ENCODE data around the gene KRT10.
A peak's percentile ranks its signal among the peaks of the same experiment; 100 is the strongest.
"Not testable (repeated sequence)": the region's sequence is repeated elsewhere in the genome, so short reads cannot be mapped to it uniquely, and the experiment has no call there.

KRT10 gene

DNA sequence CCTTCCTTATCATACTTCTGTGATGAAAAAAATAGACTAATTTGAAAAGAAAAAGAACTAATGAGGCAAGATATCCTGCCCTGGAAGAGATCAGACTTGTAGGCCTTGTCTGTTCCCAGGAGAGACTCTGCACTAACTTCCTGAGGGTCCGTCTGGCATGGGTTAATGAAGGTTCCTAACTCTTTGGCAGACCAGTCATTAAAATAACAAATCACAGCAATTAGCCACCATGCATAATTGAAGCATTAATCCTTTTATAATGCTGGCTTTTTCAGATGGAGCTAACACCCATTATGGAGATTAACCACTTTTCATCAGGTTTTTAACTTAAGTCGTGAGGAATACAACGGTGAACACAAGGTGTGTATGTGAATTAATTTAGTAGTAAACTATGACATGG lies 10.4 kb upstream of the KRT10 start:
- DNase-seq, result no peak

DNA sequence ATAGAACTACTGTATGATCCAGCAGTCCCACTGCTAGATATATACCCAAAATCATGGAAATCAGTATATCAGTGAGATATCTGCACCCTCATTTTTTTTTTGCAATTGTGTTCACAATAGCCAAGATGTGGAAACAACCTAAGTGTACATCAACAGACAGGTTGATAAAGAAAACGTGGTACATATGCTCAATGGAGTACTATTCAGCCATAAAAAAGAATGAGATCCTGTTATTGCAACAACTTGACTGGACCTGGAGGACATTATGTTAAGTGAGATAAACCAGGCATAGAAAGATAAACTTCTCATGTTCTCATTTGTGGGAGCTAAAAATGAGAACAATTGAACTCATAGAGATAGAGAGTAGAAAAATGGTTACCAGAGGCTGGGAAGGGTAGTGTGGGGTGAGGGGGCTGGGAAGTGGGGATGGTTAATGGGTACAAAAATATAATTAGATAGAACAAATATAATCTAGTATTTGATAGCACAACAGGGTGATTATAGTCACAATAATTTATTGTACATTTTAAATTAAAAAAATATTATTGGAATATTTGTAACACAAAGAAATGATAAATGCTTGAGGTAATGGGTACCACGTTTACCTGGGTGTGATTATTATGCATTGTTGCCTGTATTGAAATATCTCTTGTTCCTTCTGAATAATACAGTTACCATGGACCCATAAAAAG lies 7.8 kb upstream of the KRT10 start:
- DNase-seq, result no peak

DNA sequence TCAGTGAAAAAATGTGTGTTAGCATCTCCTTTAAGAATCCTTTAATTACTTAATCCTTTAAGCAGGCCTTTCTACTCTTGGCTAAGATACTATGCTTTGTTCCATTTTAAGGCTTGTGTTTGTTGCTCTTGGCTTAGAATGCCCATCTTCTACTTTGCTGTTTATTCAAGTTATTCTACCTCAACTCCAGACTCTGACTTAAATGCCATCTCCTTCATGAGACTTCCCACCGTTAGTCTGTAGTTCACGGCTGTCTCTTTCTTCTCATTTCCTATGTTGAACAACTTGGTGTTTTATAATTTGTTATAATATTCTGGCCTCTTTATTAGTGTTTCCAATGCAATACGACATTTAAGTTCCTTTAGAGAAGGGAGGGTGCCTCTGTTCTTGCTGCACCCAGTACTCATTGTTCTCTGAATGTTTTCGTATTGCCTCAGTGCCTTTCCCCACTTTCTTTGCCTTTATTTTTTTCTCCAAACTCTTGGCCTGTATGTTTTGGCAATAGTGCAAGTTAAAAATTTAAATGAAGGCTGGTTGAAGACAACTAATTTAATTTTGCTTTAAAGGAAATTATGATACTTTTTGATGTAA lies 6.1 kb upstream of the KRT10 start:
- DNase-seq, result no peak

DNA sequence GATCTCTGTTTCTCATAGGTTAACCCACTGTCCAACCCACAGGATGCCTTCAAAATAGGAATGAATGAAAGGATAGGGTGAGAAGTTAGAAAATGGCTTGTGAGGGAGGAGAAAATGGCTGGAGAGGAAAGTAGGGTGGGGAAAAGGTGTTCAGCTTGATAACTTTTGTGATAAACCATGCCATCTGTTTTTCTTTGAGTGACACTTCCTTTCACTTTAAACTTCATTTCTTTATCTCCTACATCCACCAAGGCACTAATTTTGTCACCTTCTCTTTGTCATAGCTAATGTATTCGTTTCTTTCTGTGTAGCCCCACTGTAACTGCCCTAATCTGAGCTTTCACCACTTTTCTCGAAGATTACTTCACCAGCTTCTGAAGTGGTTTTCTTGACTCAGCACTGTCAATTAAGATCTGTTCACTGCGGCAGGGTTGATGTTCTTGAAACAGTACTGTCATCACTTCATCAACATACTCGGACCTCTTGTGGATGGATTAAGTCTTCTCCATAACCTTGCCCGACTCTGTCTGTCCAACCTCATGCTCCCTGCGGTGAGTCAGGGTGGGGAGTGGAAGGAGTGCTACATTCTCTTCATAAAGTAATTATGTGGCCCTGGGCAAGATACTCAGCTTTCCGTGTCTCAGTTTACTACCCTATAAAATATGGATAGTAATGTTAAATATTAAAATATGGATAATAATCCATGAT lies 5.5 kb upstream of the KRT10 start:
- DNase-seq, result peak; percentile 9

DNA sequence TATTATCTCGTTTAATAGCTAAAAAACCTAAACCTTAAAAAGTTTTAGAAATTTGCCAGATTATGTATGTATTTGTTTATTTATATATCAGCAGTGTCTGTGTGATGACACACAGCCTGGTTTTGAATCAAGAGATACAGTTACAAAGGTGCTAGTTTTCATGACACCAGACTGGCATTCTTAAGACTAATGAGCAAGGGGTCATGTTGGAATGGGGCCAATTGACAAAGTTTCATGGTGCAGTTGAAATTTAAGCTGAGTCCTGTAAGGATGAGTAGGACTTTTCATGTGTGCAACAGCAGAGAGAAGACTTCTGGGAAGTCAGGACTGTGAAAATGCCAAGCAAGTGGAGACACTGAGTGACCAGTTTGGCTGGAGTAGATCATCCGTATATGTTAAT lies 3.2 kb upstream of the KRT10 start:
- DNase-seq, result no peak

DNA sequence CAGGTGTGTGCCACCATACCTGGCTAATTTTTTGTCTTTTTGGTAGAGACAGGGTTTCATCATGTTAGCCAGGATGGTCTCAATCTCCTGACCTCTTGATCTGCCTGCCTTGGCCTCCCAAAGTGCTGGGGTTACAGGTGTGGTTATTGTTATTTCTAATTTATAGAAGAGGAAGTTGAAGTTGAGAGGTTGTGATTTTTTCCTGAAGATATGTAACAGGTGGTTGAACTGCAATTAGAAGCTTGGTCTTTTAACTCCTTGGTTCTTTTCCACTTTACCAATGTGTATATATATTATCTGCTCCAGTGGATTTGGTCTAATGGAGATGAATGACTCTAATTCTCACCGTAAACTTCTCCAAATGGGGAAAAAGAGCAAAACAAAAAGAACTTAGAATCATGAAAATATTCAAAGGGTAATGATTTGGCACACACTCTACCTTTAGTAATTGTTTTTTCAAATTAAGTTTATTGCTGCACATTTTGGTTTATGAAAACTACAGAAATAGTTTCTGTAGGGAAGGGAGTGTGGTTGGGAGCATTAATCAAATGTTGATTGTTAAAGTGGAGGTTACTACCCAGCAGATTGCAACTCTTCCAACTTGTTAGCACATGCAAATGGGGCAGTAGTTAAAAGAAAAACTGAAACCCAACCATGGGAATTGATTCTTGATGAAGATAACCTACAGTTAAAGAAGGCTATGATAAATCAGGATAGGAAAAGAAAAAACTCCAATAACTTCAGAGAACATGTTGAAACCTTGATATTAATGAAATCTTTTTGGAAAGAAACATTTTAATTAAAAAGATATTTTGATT lies 1.8 kb upstream of the KRT10 start:
- DNase-seq, result no peak

DNA sequence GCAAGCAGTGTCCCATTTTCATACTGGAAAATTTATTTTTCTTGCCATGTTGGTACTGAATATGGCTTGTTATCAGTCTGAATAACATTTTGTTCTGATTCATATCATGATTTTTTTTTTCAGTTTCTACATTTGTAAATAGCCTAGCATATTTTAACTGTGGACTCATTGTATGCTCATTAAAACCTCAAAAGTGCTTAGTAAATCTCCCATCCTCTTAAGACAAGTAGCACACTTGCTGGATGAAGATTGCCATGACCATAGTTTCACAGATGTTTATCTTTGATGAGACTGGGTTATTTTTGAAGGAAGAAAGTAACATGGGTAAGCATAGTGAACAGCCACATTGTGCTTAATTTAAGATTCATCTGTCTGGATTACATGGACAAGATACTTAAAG lies 878 bp downstream of the KRT10 start:
- DNase-seq, result no peak

DNA sequence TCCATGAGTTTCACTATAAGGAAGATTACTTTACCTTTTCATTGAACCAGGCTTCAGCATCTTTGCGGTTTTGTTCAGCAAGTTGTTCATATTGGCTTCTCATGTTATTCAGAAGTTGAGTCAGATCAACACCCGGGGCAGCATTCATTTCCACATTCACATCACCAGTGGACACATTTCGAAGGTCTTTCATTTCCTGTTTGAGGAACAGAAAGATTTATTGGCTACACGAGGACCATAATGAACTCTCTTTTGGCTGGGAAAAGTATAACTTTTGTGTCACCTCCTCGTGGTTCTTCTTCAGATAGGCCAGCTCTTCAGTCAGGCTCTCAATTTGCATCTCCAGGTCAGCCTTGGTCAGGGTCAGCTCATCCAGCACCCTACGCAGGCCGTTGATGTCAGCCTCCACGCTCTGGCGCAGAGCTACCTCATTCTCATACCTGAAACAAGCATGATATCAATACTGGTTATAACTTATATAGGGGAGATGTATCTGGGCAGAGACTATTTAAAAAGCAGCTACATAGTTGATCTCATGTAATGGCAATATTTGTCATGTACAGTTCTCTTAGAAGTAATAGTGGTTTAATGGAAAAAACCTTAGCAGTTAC lies 2.1 kb downstream of the KRT10 start:
- peak; percentile 9 for DNase-seq

DNA sequence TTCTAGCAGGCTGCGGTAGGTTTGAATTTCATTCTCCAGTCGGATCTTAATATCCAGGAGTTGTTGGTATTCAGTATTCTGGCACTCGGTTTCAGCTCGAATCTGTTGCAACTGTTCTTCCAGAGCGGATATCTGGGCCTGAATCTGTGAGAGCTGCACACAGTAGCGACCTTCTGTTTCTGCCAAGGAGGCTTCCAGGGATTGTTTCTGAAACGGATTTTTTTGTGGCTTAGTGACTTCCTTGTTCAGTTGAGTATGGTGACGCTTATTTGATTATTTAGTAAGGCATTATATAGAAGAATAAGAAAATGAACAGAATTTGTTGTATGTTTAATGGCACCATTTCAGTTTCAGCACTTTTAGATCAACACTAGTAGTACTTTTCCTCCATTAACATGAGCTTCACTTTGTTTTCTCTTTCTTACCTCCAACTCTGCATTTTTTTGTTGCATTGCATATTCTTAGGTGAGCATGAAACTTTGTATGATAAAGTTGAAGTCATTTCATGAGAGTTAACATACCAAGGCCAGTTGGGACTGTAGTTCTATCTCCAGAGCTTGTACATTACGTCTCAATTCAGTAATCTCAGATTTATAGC lies 2.8 kb downstream of the KRT10 start:
- no peak for DNase-seq

DNA sequence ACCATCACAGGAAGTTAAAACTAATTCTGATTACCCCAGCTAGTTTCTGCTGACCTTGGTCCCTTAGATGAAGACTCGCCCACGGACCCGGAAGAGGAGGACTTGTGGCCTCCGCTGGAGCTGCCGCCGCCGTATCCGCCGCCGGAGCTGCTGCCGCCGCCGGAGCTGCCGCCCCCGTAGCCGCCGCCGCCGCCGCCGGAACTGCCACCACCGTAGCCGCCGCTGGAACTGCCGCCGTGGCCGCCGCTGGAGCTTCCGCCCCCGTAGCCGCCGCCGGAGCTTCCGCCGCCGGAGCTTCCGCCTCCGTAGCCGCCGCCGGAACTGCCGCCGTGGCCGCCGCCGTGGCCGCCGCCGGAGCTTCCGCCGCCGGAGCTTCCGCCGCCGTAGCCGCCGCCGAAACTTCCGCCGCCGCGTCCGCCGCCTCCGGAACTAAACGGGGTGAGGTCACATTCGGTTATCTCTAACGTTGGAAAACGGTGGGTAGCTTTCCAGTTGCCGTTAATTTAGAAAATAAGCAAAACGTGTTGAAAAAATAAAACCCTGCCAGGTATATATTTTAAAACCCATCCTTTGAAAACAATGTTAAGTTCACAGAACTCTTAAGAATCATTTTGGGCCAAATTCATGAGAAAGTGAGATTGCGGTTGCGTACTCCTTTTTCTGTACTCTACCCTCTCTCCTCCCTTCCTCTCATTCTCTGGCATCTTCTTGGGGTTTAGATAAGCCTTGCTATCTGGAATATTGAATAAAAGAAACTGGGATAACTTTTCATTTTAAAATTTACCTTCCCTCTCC lies 3.5 kb downstream of the KRT10 start:
- DNase-seq, result peak; percentile 85

DNA sequence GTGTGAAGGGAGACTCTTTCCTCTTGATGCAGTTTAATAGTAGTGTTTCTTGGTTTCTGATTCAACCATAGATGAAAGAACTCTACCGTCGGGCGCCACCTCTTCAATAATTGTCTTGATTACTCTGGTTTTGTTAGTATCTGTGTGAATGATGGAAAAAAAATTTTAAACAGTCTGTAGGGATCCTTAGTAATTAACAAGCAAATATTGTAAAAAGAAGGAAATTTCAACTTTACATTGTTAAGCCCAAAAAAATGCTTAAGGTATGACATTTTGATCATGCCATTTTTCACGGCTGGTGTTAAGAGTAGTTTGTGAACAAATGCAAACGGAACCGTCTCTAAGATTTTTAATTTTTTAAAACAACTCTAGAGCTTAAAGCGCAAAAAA lies 4.1 kb downstream of the KRT10 start:
- no peak for DNase-seq

DNA sequence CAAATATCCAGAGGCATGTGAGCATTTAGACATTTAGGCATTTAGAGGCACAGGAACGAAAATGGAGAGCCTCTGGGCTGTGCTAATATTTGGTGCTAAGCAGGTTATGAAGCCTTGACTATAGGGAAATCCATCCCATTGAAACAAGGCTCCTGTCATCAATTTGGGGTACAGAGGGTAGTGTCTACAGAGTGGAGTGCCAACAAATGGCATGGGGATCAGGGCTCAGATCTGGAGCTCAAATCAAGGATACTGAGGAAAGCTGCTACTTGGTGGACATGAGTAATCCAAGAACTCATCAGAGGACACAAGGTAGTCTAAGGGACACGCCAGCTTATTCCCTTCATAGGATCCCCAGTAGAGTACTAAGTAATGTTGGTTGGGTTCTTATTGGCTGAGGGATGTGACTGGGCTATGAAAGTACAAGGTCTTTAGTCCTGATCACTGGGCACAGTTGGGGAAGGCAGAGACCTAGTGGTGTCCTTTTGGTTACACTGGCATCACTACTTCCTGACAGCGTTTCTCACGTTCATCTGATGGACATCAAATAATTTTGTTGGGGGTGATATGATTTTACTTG lies 5.2 kb downstream of the KRT10 start:
- DNase-seq, result no peak

DNA sequence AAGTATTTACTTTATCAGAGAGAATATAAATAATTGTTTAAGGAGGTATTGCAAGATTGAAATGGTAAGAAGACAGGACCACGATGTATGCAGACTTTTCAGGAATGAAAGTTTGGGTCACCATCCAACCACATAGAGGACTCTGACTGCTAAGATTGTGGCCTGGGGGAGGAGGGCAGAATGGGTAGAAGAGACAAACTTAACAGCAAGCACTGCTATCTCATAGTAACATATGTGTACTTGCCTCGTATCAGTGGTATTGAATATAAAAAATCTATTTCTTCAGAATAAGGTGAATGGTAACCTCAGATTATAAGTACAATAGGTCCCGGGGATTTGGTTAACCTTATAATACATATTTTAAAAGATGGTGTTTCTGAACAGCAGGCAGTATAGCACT lies 5.8 kb downstream of the KRT10 start:
- DNase-seq, result no peak

DNA sequence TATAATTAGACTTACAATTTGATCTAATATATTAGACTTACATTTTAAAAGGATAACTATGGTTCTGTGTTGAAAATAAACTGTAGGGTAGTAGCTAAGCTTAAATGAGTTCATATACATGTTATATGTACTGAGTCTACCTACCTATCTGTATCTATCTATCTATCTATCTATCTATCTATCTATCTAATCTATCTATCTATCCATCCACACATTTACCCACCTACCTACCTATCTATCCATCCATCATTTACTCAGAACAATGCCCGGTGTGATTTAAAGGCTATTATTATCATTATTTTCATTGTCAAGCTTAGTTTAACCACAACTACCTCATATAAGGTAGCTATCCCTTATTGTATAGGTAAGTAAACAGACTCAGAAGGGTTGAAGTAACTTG lies 7.0 kb downstream of the KRT10 start:
- no peak for DNase-seq

DNA sequence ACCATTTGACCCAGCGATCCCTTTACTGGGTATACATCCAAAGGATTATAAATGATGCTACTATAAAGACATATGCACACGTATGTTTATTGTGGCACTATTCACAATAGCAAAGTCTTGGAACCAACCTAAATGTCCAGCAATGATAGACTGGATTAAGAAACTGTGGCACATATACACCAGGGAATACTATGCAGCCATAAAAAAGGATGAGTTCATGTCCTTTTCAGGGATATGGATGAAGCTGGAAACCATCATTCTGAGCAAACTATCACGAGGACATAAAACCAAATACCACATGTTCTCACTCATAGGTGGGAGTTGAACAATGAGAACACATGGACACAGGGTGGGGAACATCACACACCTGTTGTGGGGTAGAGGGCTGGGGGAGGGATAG lies 7.8 kb downstream of the KRT10 start:
- not testable (repeated sequence) for DNase-seq

DNA sequence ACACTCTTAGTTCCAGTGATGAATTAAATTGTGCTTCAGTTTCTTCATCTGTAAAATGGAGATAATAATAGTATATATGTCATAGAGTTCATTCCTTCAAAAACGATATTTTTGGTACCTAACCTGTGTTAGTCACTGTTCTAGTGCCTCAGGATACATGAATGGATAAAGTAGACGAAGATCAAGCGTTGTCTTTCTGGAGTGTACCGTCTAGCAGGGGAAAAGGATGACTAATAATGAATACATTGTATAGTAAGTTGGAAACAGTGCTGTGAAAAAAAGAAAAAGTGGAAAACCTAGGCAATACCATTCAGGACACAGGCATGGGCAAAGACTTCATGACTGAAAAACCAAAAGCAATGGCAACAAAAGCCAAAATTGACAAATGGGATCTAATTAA lies 8.6 kb downstream of the KRT10 start:
- DNase-seq, result no peak

DNA sequence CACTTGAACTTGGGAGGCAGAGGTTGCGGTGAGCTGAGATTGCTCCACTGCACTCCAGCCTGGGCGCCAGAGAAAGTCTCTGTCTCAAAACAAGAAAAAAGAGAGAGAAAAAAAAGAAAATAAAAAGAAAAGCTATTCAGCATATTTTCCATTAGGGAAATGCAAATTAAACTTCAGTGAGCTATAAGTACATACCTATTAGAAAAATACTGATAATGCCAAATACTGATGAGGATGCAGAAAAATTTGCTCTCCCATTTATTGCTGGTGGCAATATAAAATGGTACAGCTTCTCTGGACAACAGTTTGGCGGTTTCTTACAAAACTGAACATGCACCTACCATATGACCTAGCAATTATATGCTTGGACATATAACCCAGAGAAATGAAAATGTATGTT lies 9.8 kb downstream of the KRT10 start:
- no peak for DNase-seq

DNA sequence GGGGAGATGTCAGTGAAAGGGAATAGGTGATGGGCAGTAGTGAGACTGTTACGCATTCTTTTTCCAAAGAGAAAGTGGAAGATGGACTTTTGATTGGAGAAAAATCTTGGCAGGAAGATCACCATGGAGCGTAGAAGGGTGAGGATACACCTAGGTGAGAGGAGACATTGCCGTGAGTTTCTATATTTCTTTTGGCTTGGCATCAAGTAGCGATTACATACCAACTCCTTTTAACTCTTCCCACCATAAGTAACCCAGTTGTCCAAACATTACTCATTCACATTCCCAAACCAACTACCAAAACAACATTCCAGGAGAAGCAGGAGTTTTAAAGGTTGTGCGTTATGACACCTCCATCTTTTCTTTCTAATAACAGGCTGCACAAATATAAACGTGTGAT lies 11.9 kb downstream of the KRT10 start:
- DNase-seq, result no peak

DNA sequence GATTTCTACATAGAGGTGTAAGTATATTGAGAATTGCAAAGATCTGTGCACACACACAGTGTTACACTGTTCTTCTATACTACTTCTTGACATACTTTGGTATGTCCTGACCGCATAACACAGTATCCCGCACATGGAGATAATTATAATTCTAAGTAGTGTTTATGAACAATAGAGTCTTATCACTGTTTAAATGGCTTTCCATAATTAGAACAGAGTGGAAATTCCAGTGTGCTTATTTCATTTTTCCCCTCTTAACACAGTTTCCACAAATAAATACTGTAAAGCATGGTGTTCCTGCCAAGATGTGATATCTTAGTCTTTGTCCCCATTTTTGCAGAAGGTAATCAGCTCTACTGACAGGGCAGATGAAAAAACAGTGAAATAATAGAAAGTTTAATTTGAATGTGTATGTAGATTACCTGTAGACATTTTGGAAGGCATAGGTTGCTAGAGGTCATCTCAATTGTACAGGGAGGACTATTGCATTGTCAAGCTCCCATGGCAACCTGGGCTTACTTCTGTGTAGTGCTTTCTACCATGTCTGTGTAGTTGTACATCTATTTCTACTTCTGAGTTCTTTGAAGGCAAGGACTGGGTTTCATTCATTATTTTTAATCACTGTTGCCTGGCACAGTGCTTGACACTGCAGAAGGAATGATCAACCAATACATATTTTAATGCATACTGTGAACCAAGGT lies 12.5 kb downstream of the KRT10 start:
- no peak for DNase-seq

DNA sequence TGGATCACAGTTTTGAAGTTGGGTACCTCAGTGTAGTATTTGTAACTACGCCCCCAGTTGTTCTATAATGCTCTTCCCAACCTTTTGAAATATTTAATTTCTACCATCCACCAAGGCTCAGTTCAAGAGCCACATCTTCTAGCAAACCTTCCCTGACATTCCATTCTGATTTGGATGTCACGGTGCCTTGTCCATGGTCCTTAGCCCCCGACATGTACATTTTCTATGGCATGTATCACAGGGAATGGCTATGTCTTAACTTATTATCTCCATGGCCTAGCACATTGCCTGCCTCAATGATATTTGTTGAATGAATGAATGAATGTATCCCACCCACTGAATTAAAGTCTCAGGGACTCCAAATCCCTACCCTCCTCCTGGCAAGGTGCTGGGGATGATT lies 16.3 kb downstream of the KRT10 start:
- no peak for DNase-seq

DNA sequence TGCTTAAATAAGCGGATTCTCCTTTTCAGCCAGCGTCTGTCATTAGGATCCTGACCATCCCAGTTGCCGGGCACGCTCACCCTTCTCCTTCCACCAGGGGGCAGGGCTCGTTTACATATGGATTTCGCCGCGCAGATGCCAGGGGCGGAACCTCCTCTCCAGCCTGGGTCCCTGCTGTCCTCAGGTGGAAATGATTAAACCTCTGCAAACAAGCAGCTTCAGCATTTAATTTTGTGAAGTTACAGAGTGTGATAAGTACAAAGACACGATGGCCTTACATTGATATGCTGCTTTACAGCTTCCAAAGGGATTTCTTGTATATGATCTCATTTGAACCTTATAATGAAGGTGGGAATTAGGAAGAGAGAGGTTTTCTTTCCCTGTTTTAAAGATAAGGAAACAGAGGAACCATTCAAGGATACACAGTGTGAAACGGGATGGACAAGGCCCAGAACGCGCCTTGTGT lies 18.8 kb downstream of the KRT10 start:
- DNase-seq, result peak; percentile 77

Measured in stimulated activated CD4-positive, alpha-beta T cell treated with anti-CD3 and anti-CD28 coated beads, Interleukin-1b, Interleukin-23, amount 100 ng/mL, for 48 hours (primary cell).